ENCODE measurements around the gene AMFR. TPM values are rescaled to one million over a fixed set of nuclear protein-coding genes. Genes with fewer than 3 reads are reported as not detected.

Gene AMFR
- total RNA-seq, 1 experiment from 2014 or later: 25.6 TPM

- H3K9me3 ChIP-seq (ENCODE audit: control insufficient read depth, low read depth, low read length): no peaks in the 10 kb centered on the region
- no peak overlapping the region for H3K4me2 ChIP-seq (ENCODE audit: insufficient read depth, insufficient read length, low read length)
- DNase-seq: no peak
- peaks cover 0 to 3% (median 0%) of the 10 kb centered on the region in 3 experiments; a peak in 4 of 7 replicates for H3K36me3 Mint-ChIP-seq (ENCODE audit: insufficient read depth in 1 of 3, low read depth in 3 of 3)
- no peak overlapping the region for H2AFZ ChIP-seq (ENCODE audit: low read length)
- no peaks in the 10 kb centered on the region for H3K79me1 ChIP-seq (ENCODE audit: insufficient read depth, low read depth, low read length, poor library complexity, severe bottlenecking)
- no peaks in the 10 kb centered on the region for H3K4me1 ChIP-seq (ENCODE audit: insufficient read depth, low read length)
- no peak overlapping the region for H2BK20ac ChIP-seq (ENCODE audit: low read depth, low read length, poor library complexity, severe bottlenecking)
- no peak overlapping the region for H4K91ac ChIP-seq (ENCODE audit: insufficient read length, low read depth, low read length)
- H3K14ac ChIP-seq (ENCODE audit: insufficient read depth, low read length): no peak overlapping the region; the same call in 1 of the 2 replicates
- no peaks in the 10 kb centered on the region for H3K23me2 ChIP-seq (ENCODE audit: insufficient read length, low read depth, low read length, poor library complexity, severe bottlenecking)
- H4K8ac ChIP-seq (replicated peaks; ENCODE audit: insufficient read length, low read depth, low read length): no peak overlapping the region
- H3K9me3 Mint-ChIP-seq: no peaks in the 10 kb centered on the region
- no peaks in the 10 kb centered on the region for H3K79me2 ChIP-seq (ENCODE audit: insufficient read depth, low read length)
- H3T11ph ChIP-seq (ENCODE audit: low read length): no peak overlapping the region
- H3K27ac Mint-ChIP-seq: no peak overlapping the region
- no peak overlapping the region for H3K4me3 Mint-ChIP-seq
- no peaks in the 10 kb centered on the region for H4K20me1 ChIP-seq (ENCODE audit: control insufficient read depth, insufficient read depth, insufficient read length)
- no peak overlapping the region for H3K23ac ChIP-seq (ENCODE audit: insufficient read length, low read depth, low read length)
- no peak overlapping the region for H3K56ac ChIP-seq (ENCODE audit: insufficient read length, low read depth, low read length)
- H2AK5ac ChIP-seq (ENCODE audit: insufficient read length, low read length): no peak overlapping the region
- no peaks in the 10 kb centered on the region for H3K27me3 Mint-ChIP-seq (ENCODE audit: low read depth)
- no peak overlapping the region for H3K9ac ChIP-seq (ENCODE audit: extremely low read depth, insufficient read length, low read length)
- H3K27me3 ChIP-seq (ENCODE audit: insufficient read depth, low read length): no peaks in the 10 kb centered on the region
- no CpG with 5 or more reads among the region's 17 CpGs for WGBS (ENCODE audit: extremely low coverage, insufficient read length, low lambda C conversion rate)
- no peaks in the 10 kb centered on the region for H3K4me1 Mint-ChIP-seq
- H2BK120ac ChIP-seq (ENCODE audit: low read depth, low read length, poor library complexity, severe bottlenecking): no peak overlapping the region
- no peak overlapping the region for H3K4ac ChIP-seq (ENCODE audit: low read depth, low read length)
- no peak overlapping the region for H2BK5ac ChIP-seq (ENCODE audit: insufficient read length, low read length)
- H2BK15ac ChIP-seq (ENCODE audit: low read depth, low read length): no peak overlapping the region
- TF ChIP-seq, protein P1, sequence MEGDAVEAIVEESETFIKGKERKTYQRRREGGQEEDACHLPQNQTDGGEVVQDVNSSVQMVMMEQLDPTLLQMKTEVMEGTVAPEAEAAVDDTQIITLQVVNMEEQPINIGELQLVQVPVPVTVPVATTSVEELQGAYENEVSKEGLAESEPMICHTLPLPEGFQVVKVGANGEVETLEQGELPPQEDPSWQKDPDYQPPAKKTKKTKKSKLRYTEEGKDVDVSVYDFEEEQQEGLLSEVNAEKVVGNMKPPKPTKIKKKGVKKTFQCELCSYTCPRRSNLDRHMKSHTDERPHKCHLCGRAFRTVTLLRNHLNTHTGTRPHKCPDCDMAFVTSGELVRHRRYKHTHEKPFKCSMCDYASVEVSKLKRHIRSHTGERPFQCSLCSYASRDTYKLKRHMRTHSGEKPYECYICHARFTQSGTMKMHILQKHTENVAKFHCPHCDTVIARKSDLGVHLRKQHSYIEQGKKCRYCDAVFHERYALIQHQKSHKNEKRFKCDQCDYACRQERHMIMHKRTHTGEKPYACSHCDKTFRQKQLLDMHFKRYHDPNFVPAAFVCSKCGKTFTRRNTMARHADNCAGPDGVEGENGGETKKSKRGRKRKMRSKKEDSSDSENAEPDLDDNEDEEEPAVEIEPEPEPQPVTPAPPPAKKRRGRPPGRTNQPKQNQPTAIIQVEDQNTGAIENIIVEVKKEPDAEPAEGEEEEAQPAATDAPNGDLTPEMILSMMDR (conservative IDR thresholded peaks at IDR 0.05): no peak
- H4K5ac ChIP-seq (ENCODE audit: insufficient read length, low read depth, low read length): no peak overlapping the region
- H3K27ac ChIP-seq (ENCODE audit: insufficient read length, low read depth, low read length): no peak overlapping the region
- H3K18ac ChIP-seq (ENCODE audit: insufficient read length, low read depth, low read length): no peak overlapping the region
- no peak overlapping the region for H2BK12ac ChIP-seq (ENCODE audit: insufficient read length, low read depth, low read length)
These were observed 86.6 kb downstream of the AMFR start for GRCh38 chr16:56338566-56339318.
